Lower leg skin (tissue), 4 donors: ENCODE data around the gene NAV2. TPM values are rescaled to one million over a fixed set of nuclear protein-coding genes. Genes with fewer than 3 reads are reported as not detected.
A peak's percentile ranks its signal among the peaks of the same experiment; 100 is the strongest.

Experiments
- DNase-seq, 2 donors: peaks; one replicate each; pipeline ENCODE4 v3.0.0-alpha.2; 2019; ENCODE audit warnings: low spot score in 2 of 2
- H3K4me3 ChIP-seq: fragments of 200-600 bp; sonication (generic); 2 replicates; pipeline ENCODE4 v1.5.1; 2017; ENCODE audit warnings: mild to moderate bottlenecking, low read depth; ENCODE audit not compliant: poor library complexity, severe bottlenecking
- POLR2A ChIP-seq, 2 donors: fragments of 450-650 bp; IDR thresholded peaks; one replicate each; pipeline ENCODE4 v1.6.1; 2016 to 2017; ENCODE audit warnings: antibody characterized with exemption in 2 of 2, mild to moderate bottlenecking in 1 of 2, moderate library complexity in 1 of 2
- WGBS, 2 donors: methylation state at CpG; one replicate each; pipeline ENCODE4 v1.1.5; 2018; 5-methylcytosine and 5-hydroxymethylcytosine counted together
- intact Hi-C: fragments of 100-400 bp; cut with DNase I; formaldehyde crosslinking; loops from one replicate; pipeline ENCODE4 v1.15.0; 2023; ENCODE audit warnings: low total_unique reads
- total RNA-seq, 4 donors: library from RNA; depleted of rRNA; stranded (reverse); fragments of >200 nt; gene quantifications; one replicate each; pipeline ENCODE4 v1.1.0, GENCODE V29; 2016
- TF ChIP-seq, protein P1 (sequence below), 3 donors: fragments of 450-650 bp; IDR thresholded peaks; one replicate each; pipeline ENCODE4 v1.5.1; 2016; ENCODE audit warnings: antibody characterized with exemption in 3 of 3, mild to moderate bottlenecking in 3 of 3, moderate library complexity in 2 of 3

NAV2 gene
- total RNA-seq, 4 donors from 2014 or later, result 5.8 to 30.7 (median 21.0) TPM

DNA sequence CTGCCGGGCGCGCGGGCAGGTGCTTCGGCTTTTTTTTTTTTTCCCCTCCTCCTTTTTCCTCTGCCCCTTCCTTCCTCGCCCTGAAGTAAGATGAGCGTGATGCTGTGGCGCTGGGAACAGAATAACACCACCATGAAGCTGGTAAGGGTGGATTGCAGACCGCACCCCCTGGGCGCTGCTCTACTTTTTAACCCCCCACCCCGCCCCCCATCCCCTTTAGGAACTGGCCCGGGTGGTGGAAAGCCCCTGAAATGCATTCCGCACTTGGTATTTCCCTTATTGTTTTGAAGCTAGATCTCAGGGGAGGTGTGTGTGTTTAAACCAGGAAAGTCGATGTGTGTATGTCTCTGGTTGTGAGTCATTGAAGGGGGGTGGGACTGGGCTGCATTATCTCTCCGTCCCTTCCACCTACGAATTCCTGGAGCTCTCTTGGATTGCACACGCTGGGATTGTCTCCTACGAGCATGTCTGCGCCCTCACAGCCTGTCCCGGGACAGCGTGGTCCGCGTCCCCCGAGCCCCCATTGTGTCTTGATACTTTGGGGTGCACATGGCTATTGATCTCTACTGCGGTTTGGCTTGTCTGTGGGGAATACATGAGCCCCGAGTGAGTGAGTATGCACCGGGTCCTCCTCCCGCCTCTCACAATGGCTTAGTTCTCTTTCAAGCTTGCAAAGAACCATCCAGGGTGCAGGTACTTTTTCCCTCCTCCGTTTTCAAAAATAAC is 64.9 kb downstream of the NAV2 start:
- intact Hi-C loops, result no loop called here
- no peak for TF ChIP-seq POLR2A (IDR thresholded peaks at IDR 0.05)
- TF ChIP-seq, protein P1, sequence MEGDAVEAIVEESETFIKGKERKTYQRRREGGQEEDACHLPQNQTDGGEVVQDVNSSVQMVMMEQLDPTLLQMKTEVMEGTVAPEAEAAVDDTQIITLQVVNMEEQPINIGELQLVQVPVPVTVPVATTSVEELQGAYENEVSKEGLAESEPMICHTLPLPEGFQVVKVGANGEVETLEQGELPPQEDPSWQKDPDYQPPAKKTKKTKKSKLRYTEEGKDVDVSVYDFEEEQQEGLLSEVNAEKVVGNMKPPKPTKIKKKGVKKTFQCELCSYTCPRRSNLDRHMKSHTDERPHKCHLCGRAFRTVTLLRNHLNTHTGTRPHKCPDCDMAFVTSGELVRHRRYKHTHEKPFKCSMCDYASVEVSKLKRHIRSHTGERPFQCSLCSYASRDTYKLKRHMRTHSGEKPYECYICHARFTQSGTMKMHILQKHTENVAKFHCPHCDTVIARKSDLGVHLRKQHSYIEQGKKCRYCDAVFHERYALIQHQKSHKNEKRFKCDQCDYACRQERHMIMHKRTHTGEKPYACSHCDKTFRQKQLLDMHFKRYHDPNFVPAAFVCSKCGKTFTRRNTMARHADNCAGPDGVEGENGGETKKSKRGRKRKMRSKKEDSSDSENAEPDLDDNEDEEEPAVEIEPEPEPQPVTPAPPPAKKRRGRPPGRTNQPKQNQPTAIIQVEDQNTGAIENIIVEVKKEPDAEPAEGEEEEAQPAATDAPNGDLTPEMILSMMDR (IDR thresholded peaks at IDR 0.05), result no peak
- H3K4me3 ChIP-seq, result peak overlapping the region; percentile 9
- 14 to 17% methylated on average over 29 of the region's 29 CpGs for WGBS, 2 donors
- no peak for DNase-seq

DNA sequence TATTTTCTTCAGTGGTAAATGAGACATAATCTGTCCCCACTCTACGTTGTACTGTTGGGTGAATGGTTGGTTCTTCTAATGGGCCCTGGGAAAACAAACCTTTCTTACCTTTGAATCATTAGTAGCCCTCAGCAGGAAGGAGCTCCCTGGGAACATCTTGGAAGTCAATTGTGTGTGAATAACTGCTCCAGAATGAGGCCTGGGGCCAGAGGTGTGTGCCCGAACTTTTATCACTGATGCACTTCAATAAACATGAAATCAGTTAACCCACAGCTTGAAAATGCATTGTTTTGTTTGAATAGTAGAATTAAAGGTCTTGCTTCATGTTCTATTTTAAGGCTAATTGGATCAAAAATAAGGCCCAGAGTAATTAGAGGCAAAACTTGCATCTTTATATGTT is 67.1 kb downstream of the NAV2 start:
- DNase-seq, result no peak
- WGBS, 2 donors, result 81 to 84% methylated on average over 2 of the region's 2 CpGs
- no peak overlapping the region for H3K4me3 ChIP-seq
- TF ChIP-seq POLR2A (IDR thresholded peaks at IDR 0.05), result no peak
- TF ChIP-seq, protein P1 (IDR thresholded peaks at IDR 0.05), result no peak
- intact Hi-C loops, result no loop called here

DNA sequence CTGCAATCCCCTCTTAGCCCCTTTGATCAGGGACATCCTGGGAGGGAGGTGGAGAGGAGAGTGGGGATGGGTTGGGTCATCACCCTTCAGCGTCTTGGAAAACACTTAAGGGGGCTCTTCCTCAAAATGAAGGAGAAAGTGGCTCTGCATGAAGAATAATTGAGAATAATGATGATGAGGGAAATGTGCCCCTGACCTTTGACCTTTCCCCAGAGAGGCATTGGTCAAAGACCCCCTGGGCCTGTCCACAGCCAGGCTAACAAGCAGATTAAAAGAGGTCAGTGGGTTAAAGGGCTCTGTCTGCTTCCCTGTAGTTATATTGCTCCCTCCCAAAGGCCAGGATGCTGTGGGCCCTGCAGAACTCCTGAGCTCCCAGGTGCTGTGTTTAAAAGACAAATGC is 68.7 kb downstream of the NAV2 start:
- TF ChIP-seq, protein P1 (IDR thresholded peaks at IDR 0.05), result no peak
- TF ChIP-seq POLR2A (IDR thresholded peaks at IDR 0.05), result no peak
- H3K4me3 ChIP-seq, result no peak overlapping the region
- intact Hi-C loops, result no loop called here
- WGBS, 2 donors, result 91 to 95% methylated on average over 1 of the region's 1 CpG
- no peak for DNase-seq

DNA sequence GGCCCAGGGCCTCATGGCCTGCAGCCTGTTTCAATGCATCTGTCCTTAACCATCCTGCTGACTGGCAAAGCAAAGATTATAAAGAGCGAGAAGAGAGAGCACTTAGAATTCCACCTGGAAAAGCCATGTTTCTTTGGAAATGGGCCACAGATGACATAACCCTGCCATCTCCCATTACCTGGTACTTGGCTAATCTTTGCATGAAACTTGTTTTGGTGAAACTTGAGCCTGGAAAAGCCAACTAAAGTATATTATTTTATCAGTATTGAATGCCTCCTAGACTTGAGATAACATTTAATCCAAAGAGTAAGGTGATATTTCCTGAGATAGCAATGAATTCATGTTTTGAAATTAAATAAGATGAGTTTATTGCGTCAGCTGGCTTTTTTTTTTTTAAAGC is 72.6 kb downstream of the NAV2 start:
- no peak for DNase-seq
- intact Hi-C loops, result no loop called here
- 91 to 94% methylated on average over 2 of the region's 2 CpGs for WGBS, 2 donors
- no peak for TF ChIP-seq POLR2A (IDR thresholded peaks at IDR 0.05)
- TF ChIP-seq, protein P1 (IDR thresholded peaks at IDR 0.05), result no peak
- H3K4me3 ChIP-seq, result no peak overlapping the region

DNA sequence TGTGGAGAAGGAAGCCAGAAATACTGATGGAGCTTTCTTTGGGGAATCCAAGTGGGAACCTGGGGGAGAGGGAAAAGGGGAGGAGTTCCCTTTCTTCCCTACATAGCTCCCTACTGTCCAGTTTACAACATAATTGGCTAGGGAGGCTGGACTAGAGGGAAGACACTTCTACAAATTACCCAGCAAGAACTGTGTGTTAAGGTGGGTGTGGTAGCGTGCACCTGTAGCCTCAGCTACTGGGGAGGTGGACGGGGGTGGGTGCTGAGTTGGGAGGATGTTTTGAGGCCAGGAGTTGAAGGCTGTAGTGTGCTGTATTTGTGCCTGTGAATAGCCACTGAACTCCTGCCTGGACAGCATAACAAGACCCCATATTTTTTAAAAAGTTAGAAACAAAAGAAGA is 74.0 kb downstream of the NAV2 start:
- no peak for TF ChIP-seq POLR2A (IDR thresholded peaks at IDR 0.05)
- TF ChIP-seq, protein P1 (IDR thresholded peaks at IDR 0.05), result no peak
- no peak for DNase-seq
- no peak overlapping the region for H3K4me3 ChIP-seq
- WGBS, 2 donors, result 93 to 100% methylated on average over 2 of the region's 2 CpGs
- intact Hi-C loops, result no loop called here

DNA sequence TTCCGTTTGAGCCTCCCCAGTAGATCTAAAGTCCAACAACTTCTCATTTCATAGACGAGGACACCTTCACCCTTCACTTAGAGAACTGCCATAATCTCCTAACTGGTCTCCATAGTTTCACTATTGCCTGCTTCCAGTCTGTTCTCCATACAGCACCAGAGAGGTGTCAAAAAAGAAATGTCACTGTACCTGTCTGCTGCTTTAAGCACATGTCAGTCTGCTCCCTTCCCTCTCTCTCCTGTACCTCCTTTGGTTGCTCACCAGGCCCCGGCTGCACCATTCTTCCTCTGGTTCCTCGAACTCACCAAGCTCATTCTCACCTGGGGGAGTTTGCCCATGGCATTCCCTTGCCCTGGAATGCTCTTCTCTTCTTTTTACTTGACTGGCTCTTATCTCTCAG is 75.8 kb downstream of the NAV2 start:
- 93 to 97% methylated on average over 4 of the region's 4 CpGs for WGBS, 2 donors
- no peak for TF ChIP-seq POLR2A (IDR thresholded peaks at IDR 0.05)
- TF ChIP-seq, protein P1 (IDR thresholded peaks at IDR 0.05), result no peak
- intact Hi-C loops, result no loop called here
- DNase-seq, result no peak
- no peak overlapping the region for H3K4me3 ChIP-seq
